HEK293 (cell line): ENCODE results near the gene ELAVL1.

Experiments used
- GLIS1 ChIP-seq: fragments of 450-650 bp; formaldehyde crosslinking; IDR thresholded peaks from 2 replicates; pipeline ENCODE4 v1.5.1; 2016; ENCODE audit warnings: missing biosample characterization, missing genetic modification characterization
- HOXA7 ChIP-seq: sonication (generic); formaldehyde crosslinking; IDR thresholded peaks from 2 replicates; pipeline ENCODE4 v1.8.1; 2022; ENCODE audit warnings: missing genetic modification reagents, borderline replicate concordance
- IKZF3 ChIP-seq: fragments of 450-650 bp; IDR thresholded peaks from 2 replicates; pipeline ENCODE4 v1.5.0; 2018; ENCODE audit warnings: missing biosample characterization, mild to moderate bottlenecking, missing genetic modification characterization, moderate library complexity
- MZF1 ChIP-seq: fragments of 450-650 bp; formaldehyde crosslinking; IDR thresholded peaks from 2 replicates; pipeline ENCODE4 v1.5.1; 2017; ENCODE audit warnings: missing biosample characterization, missing genetic modification characterization, borderline replicate concordance
- OSR2 ChIP-seq: fragments of 450-650 bp; formaldehyde crosslinking; IDR thresholded peaks from 2 replicates; pipeline ENCODE4 v1.5.1; 2016; ENCODE audit warnings: missing biosample characterization, missing genetic modification characterization
- OVOL3 ChIP-seq: fragments of 450-650 bp; formaldehyde crosslinking; IDR thresholded peaks from 2 replicates; pipeline ENCODE4 v1.5.1; 2016; ENCODE audit warnings: missing biosample characterization, missing genetic modification characterization
- TRIM28 ChIP-seq: IDR thresholded peaks from 2 replicates; pipeline ENCODE4 v1.6.1; 2011; ENCODE audit warnings: low read length, control low read depth, borderline replicate concordance
- YY1 ChIP-seq: fragments of 450-650 bp; formaldehyde crosslinking; IDR thresholded peaks from 2 replicates; pipeline ENCODE4 v1.5.1; 2018; ENCODE audit warnings: missing biosample characterization, missing genetic modification characterization
- ZBTB17 ChIP-seq: fragments of 450-650 bp; formaldehyde crosslinking; IDR thresholded peaks from 2 replicates; pipeline ENCODE4 v1.5.1; 2016; ENCODE audit warnings: missing biosample characterization, missing genetic modification characterization
- ZFP3 ChIP-seq: fragments of 450-650 bp; formaldehyde crosslinking; IDR thresholded peaks from 2 replicates; pipeline ENCODE4 v1.5.1; 2016; ENCODE audit warnings: low read depth, missing biosample characterization, missing genetic modification characterization
- ZFP41 ChIP-seq: fragments of 450-650 bp; formaldehyde crosslinking; IDR thresholded peaks from 2 replicates; pipeline ENCODE4 v1.5.1; 2016; ENCODE audit warnings: missing biosample characterization, missing genetic modification characterization, borderline replicate concordance
- ZNF155 ChIP-seq: fragments of 450-650 bp; formaldehyde crosslinking; IDR thresholded peaks from 2 replicates; pipeline ENCODE4 v1.5.1; 2016; ENCODE audit warnings: missing biosample characterization, missing genetic modification characterization
- ZNF175 ChIP-seq: fragments of 450-650 bp; formaldehyde crosslinking; IDR thresholded peaks from 2 replicates; pipeline ENCODE4 v1.5.1; 2016; ENCODE audit warnings: missing biosample characterization, missing genetic modification characterization
- ZNF184 ChIP-seq: fragments of 450-650 bp; IDR thresholded peaks from 2 replicates; pipeline ENCODE4 v1.5.1; 2018; ENCODE audit warnings: missing biosample characterization, mild to moderate bottlenecking, missing genetic modification characterization
- ZNF202 ChIP-seq: fragments of 450-650 bp; formaldehyde crosslinking; IDR thresholded peaks from 2 replicates; pipeline ENCODE4 v1.5.1; 2016; ENCODE audit warnings: missing biosample characterization, missing genetic modification characterization, borderline replicate concordance
- ZNF248 ChIP-seq: fragments of 450-650 bp; formaldehyde crosslinking; IDR thresholded peaks from 2 replicates; pipeline ENCODE4 v1.5.1; 2017; ENCODE audit warnings: missing biosample characterization, missing genetic modification characterization
- ZNF311 ChIP-seq: fragments of 450-650 bp; formaldehyde crosslinking; IDR thresholded peaks from 2 replicates; pipeline ENCODE4 v1.5.1; 2017; ENCODE audit warnings: missing biosample characterization, missing genetic modification characterization, borderline replicate concordance
- ZNF350 ChIP-seq: fragments of 450-650 bp; formaldehyde crosslinking; IDR thresholded peaks from 2 replicates; pipeline ENCODE4 v1.5.0; 2017; ENCODE audit warnings: missing biosample characterization, mild to moderate bottlenecking, missing genetic modification characterization
- ZNF366 ChIP-seq: fragments of 450-650 bp; formaldehyde crosslinking; conservative IDR thresholded peaks from 2 replicates; pipeline ENCODE4 v1.5.1; 2016; ENCODE audit warnings: missing biosample characterization, missing genetic modification characterization
- ZNF391 ChIP-seq: fragments of 450-650 bp; formaldehyde crosslinking; IDR thresholded peaks from 2 replicates; pipeline ENCODE4 v1.5.1; 2016; ENCODE audit warnings: low read depth, missing biosample characterization, missing genetic modification characterization, borderline replicate concordance
- ZNF530 ChIP-seq: fragments of 450-650 bp; formaldehyde crosslinking; IDR thresholded peaks from 2 replicates; pipeline ENCODE4 v1.5.1; 2016; ENCODE audit warnings: low read depth, missing biosample characterization, missing genetic modification characterization
- ZNF610 ChIP-seq: fragments of 450-650 bp; formaldehyde crosslinking; IDR thresholded peaks from 2 replicates; pipeline ENCODE4 v1.5.1; 2016; ENCODE audit warnings: missing biosample characterization, missing genetic modification characterization, borderline replicate concordance
- ZNF701 ChIP-seq: fragments of 450-650 bp; formaldehyde crosslinking; IDR thresholded peaks from 2 replicates; pipeline ENCODE4 v1.5.1; 2016; ENCODE audit warnings: missing biosample characterization, missing genetic modification characterization
- ZNF843 ChIP-seq: fragments of 450-650 bp; formaldehyde crosslinking; IDR thresholded peaks from 2 replicates; pipeline ENCODE4 v1.5.1; 2016; ENCODE audit warnings: missing biosample characterization, missing genetic modification characterization
- ZSCAN5A ChIP-seq: fragments of 450-650 bp; formaldehyde crosslinking; IDR thresholded peaks from 2 replicates; pipeline ENCODE4 v1.5.1; 2016; ENCODE audit warnings: missing biosample characterization, missing genetic modification characterization
- TF ChIP-seq, protein P1 (sequence below): fragments of 450-650 bp; formaldehyde crosslinking; IDR thresholded peaks from 2 replicates; pipeline ENCODE4 v1.5.1; 2016; ENCODE audit warnings: missing biosample characterization, missing genetic modification characterization
- TF ChIP-seq, protein P2 (sequence below): fragments of 450-650 bp; formaldehyde crosslinking; IDR thresholded peaks from 2 replicates; pipeline ENCODE4 v1.5.1; 2016; ENCODE audit warnings: missing biosample characterization, missing genetic modification characterization
- TF ChIP-seq, protein P3 (sequence below): fragments of 450-650 bp; formaldehyde crosslinking; IDR thresholded peaks from 2 replicates; pipeline ENCODE4 v1.5.1; 2016; ENCODE audit warnings: missing biosample characterization, missing genetic modification characterization
- TF ChIP-seq, protein P4 (sequence below): fragments of 450-650 bp; formaldehyde crosslinking; IDR thresholded peaks from 2 replicates; pipeline ENCODE4 v1.5.1; 2017; ENCODE audit warnings: missing biosample characterization, missing genetic modification characterization

ELAVL1 gene

DNA sequence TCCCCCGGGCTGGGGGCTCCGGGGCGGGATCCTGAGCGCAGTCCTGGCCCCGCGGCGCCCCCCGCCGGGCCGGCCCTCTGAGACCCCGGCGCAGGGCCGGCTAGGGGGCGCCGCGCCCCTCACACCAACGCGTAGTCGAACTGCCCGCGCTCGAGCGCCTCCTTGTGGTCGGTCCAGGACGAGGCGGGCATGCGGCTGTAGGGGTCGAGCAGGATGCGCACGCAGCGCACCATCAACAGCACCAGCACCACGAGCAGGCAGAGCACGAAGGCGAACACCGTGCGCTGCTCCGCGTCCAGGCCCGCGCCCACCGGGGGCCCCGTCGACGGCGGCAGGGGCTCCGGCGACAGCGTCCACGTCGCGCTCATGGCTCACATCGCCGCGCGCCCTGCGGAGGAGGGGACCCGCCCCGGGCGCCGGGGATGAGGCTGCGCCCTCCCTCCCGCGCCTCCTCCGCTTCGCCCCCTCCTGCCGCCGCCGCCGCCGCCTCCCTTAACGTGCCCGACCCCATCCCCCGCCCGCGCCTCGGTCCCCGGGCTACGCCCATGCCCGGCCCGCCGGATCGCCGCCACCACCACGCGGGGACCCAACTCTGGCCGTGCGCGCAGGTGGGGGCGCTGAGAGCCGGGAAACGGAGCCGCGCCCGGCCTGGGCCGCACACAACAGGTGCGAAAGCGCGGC, 80.1 kb downstream of the ELAVL1 start (continued):
- TF ChIP-seq YY1 (tag by site-specific recombination) (0 out of 2 replicates have a peak, but pooled peaks have one; percentile 11), ZNF391 (no peak), ZNF175 (tag by site-specific recombination) (no peak), ZNF610 (tag by site-specific recombination) (no peak), ZNF843 (no peak), ZFP41 (tag by site-specific recombination) (no peak), ZNF184 (no peak), ZBTB17 (tag by site-specific recombination) (peak; percentile 48; the same call in 1 of the 2 replicates), OVOL3 (tag by site-specific recombination) (no peak), ZNF311 (tag by site-specific recombination) (no peak), TRIM28 (no peak), ZFP3 (tag by site-specific recombination) (no peak), HOXA7 (CRISPR knock-in tag) (no peak), ZNF202 (tag by site-specific recombination) (no peak), ZSCAN5A (no peak), ZNF366 (tag by site-specific recombination) (no peak), ZNF350 (no peak), IKZF3 (tag by site-specific recombination) (no peak), ZNF155 (tag by site-specific recombination) (no peak), GLIS1 (tag by site-specific recombination) (peak; percentile 44; the same call in 1 of the 2 replicates), ZNF701 (no peak), ZNF248 (tag by site-specific recombination) (no peak), OSR2 (tag by site-specific recombination) (no peak), ZNF530 (tag by site-specific recombination) (no peak), MZF1 (tag by site-specific recombination) (no peak)
- TF ChIP-seq, protein P1, sequence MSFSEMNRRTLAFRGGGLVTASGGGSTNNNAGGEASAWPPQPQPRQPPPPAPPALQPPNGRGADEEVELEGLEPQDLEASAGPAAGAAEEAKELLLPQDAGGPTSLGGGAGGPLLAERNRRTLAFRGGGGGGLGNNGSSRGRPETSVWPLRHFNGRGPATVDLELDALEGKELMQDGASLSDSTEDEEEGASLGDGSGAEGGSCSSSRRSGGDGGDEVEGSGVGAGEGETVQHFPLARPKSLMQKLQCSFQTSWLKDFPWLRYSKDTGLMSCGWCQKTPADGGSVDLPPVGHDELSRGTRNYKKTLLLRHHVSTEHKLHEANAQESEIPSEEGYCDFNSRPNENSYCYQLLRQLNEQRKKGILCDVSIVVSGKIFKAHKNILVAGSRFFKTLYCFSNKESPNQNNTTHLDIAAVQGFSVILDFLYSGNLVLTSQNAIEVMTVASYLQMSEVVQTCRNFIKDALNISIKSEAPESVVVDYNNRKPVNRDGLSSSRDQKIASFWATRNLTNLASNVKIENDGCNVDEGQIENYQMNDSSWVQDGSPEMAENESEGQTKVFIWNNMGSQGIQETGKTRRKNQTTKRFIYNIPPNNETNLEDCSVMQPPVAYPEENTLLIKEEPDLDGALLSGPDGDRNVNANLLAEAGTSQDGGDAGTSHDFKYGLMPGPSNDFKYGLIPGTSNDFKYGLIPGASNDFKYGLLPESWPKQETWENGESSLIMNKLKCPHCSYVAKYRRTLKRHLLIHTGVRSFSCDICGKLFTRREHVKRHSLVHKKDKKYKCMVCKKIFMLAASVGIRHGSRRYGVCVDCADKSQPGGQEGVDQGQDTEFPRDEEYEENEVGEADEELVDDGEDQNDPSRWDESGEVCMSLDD (tag by site-specific recombination) = no peak
- TF ChIP-seq, protein P2, sequence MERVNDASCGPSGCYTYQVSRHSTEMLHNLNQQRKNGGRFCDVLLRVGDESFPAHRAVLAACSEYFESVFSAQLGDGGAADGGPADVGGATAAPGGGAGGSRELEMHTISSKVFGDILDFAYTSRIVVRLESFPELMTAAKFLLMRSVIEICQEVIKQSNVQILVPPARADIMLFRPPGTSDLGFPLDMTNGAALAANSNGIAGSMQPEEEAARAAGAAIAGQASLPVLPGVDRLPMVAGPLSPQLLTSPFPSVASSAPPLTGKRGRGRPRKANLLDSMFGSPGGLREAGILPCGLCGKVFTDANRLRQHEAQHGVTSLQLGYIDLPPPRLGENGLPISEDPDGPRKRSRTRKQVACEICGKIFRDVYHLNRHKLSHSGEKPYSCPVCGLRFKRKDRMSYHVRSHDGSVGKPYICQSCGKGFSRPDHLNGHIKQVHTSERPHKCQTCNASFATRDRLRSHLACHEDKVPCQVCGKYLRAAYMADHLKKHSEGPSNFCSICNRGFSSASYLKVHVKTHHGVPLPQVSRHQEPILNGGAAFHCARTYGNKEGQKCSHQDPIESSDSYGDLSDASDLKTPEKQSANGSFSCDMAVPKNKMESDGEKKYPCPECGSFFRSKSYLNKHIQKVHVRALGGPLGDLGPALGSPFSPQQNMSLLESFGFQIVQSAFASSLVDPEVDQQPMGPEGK (tag by site-specific recombination) = peak; percentile 53; the same call in 1 of the 2 replicates
- TF ChIP-seq, protein P3, sequence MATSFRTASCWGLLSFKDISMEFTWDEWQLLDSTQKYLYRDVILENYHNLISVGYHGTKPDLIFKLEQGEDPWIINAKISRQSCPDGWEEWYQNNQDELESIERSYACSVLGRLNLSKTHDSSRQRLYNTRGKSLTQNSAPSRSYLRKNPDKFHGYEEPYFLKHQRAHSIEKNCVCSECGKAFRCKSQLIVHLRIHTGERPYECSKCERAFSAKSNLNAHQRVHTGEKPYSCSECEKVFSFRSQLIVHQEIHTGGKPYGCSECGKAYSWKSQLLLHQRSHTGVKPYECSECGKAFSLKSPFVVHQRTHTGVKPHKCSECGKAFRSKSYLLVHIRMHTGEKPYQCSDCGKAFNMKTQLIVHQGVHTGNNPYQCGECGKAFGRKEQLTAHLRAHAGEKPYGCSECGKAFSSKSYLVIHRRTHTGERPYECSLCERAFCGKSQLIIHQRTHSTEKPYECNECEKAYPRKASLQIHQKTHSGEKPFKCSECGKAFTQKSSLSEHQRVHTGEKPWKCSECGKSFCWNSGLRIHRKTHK = no peak
- TF ChIP-seq, protein P4, sequence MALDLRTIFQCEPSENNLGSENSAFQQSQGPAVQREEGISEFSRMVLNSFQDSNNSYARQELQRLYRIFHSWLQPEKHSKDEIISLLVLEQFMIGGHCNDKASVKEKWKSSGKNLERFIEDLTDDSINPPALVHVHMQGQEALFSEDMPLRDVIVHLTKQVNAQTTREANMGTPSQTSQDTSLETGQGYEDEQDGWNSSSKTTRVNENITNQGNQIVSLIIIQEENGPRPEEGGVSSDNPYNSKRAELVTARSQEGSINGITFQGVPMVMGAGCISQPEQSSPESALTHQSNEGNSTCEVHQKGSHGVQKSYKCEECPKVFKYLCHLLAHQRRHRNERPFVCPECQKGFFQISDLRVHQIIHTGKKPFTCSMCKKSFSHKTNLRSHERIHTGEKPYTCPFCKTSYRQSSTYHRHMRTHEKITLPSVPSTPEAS (tag by site-specific recombination) = no peak
